DMS114 treated with DMSO at 0.1 percent for 48 hours (cell line): Measurements from ENCODE around the gene RAB40B.

Source experiments
- DNase-seq: peaks from one replicate; lab custom pipeline; 2025; ENCODE audit not compliant: unreplicated experiment; lab: John Stamatoyannopoulos, UW

The RAB40B gene

GRCh38 chr17:82716203-82717010 lies 17.9 kb upstream of the RAB40B start, which contains the start of gene FN3KRP:
FN3KRP (plus strand) TSS chr17:82716706; CDS start chr17:82716756, 50 bp downstream.
- DNase-seq, result peak; percentile 69

- no peak for DNase-seq
These were observed 14.7 kb upstream of the RAB40B start for GRCh38 chr17:82713071-82713723.

GRCh38 chr17:82710499-82711232 lies 12.2 kb upstream of the RAB40B start:
- no peak for DNase-seq

GRCh38 chr17:82709676-82710498 lies 11.4 kb upstream of the RAB40B start:
- no peak for DNase-seq

GRCh38 chr17:82709024-82709675 lies 10.7 kb upstream of the RAB40B start:
- no peak for DNase-seq

- no peak for DNase-seq
These were observed 7.3 kb upstream of the RAB40B start for GRCh38 chr17:82705756-82706155.

GRCh38 chr17:82704886-82705285 lies 6.4 kb upstream of the RAB40B start:
- DNase-seq, result no peak

GRCh38 chr17:82703935-82704865 lies 5.7 kb upstream of the RAB40B start:
- no peak for DNase-seq

GRCh38 chr17:82703036-82703745 lies 4.7 kb upstream of the RAB40B start:
- no peak for DNase-seq

GRCh38 chr17:82702231-82702927 lies 3.9 kb upstream of the RAB40B start:
- DNase-seq, result no peak

GRCh38 chr17:82699551-82699950 lies 1.1 kb upstream of the RAB40B start:
- DNase-seq, result no peak

- DNase-seq, result no peak
These were observed 510 bp upstream of the RAB40B start for GRCh38 chr17:82698974-82699442.

GRCh38 chr17:82697808-82698064 lies 762 bp downstream of the RAB40B start:
- DNase-seq, result no peak

GRCh38 chr17:82696916-82697807 lies 1.3 kb downstream of the RAB40B start:
- DNase-seq, result no peak

- no peak for DNase-seq
These were observed 2.2 kb downstream of the RAB40B start for GRCh38 chr17:82696259-82696658.

- no peak for DNase-seq
These were observed 3.9 kb downstream of the RAB40B start for GRCh38 chr17:82694647-82695046.

GRCh38 chr17:82693168-82693867 lies 5.2 kb downstream of the RAB40B start:
- no peak for DNase-seq
